Mesodermal cell (in vitro differentiated cells): ENCODE data around the gene SLCO2A1.

Experiments
- H3K27ac ChIP-seq: 2 replicates; pipeline ENCODE4 v1.7.0; 2013; ENCODE audit warnings: mild to moderate bottlenecking, low read depth, low read length, moderate library complexity; ENCODE audit not compliant: severe bottlenecking
- H3K36me3 ChIP-seq: 2 replicates; pipeline ENCODE4 v1.7.1; 2013; ENCODE audit warnings: mild to moderate bottlenecking, low read length, moderate library complexity; ENCODE audit not compliant: control insufficient read depth, insufficient read depth
- H3K4me1 ChIP-seq: one replicate; pipeline ENCODE4 v1.7.1; 2013; ENCODE audit warnings: mild to moderate bottlenecking, low read length; ENCODE audit not compliant: insufficient read depth, control insufficient read depth, poor library complexity, severe bottlenecking
- H3K4me3 ChIP-seq: 2 replicates; pipeline ENCODE4 v1.7.0; 2013; ENCODE audit warnings: low read length, control low read depth, mild to moderate bottlenecking; ENCODE audit not compliant: insufficient read depth, poor library complexity, severe bottlenecking; ENCODE audit errors: extremely low read depth
- H3K9me3 ChIP-seq: 2 replicates; pipeline ENCODE4 v1.7.1; 2013; ENCODE audit warnings: mild to moderate bottlenecking, low read length, moderate library complexity; ENCODE audit not compliant: control insufficient read depth
- WGBS, 2 experiments: methylation state at CpG; one replicate each; pipeline ENCODE4 v1.1.5; 2013; ENCODE audit warnings: missing lambda C conversion rate in 2 of 2; ENCODE audit not compliant: insufficient coverage in 2 of 2; 5-methylcytosine and 5-hydroxymethylcytosine counted together

Gene SLCO2A1

GRCh38 chr3:133949438-133949837, 80.3 kb downstream of the SLCO2A1 start:
- H3K9me3 ChIP-seq = no peaks in the 10 kb centered on the region
- no peak overlapping the region for H3K27ac ChIP-seq
- 59% methylated on average over 2 of the region's 2 CpGs; no CpG with 5 or more reads in 1 of the 2 experiments for WGBS, 2 experiments

DNA sequence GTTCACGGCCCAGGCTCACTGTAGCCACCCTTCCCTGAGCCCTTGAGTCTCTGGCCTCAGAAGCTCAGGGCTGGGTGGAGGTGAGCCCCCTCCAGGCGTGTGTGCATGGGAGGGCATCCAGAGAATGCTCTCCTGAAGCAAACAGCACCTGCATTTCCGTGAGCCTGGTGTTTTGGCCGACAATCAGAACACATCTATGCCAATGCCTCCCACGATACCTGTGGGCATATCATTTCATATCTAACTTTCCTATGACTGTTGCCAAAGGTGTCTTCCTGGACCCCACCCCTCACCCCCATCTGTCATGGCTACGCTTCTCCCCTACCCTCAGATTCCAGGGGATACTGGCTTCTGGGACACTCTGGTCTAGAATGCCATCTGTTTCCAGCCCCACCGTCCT, 80.7 kb downstream of the SLCO2A1 start:
- Histone ChIP-seq H3K4me3 (no peak overlapping the region), H3K36me3 (no peaks in the 10 kb centered on the region), H3K27ac (no peak overlapping the region), H3K9me3 (no peaks in the 10 kb centered on the region), H3K4me1 (peaks cover 11% of the 10 kb centered on the region)
- WGBS, 2 experiments = 83 to 85% methylated on average over 7 of the region's 7 CpGs

More at GRCh38 chr3:133949438-133949837, 80.3 kb downstream of the SLCO2A1 start:
- peaks cover 6% of the 10 kb centered on the region for H3K4me1 ChIP-seq
- no peak overlapping the region for H3K4me3 ChIP-seq
- H3K36me3 ChIP-seq = no peaks in the 10 kb centered on the region

DNA sequence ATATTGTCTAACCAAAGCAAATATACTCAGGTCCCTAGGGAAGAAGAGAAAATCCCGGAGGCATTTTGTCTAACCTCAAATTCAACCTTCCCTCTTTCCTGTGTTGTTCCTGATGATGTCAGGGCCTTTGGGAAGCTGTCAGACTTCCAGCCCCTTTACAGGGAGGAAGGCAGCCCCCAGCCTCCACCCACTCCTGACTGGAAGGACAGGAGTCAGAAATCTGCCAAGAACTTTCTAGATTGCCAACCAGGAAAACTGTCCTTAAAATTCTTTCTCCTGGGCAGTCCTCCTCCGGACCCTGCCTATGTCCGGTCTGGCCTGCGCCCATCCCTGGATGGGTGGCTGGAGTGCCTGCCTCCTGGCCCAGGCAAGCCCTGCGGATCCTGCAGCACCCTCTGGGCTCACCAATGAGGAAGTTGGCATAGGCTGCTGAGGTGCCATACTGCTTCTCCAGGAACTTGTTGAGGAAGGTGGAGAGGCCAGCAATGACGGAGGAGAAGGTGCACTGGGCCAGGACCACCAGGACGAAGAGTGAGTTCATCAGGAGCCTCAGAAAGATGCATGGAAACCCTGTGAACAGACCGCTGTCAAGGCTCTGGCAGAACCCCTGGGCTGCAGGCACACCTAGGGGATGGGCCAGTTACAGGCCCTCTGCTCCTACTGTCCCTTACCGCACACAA, 81.5 kb downstream of the SLCO2A1 start:
- H3K9me3 ChIP-seq = no peaks in the 10 kb centered on the region
- WGBS, 2 experiments = 92 to 96% methylated on average over 7 to 8 of the region's 9 CpGs
- H3K4me3 ChIP-seq = no peak overlapping the region
- peaks cover 18% of the 10 kb centered on the region for H3K4me1 ChIP-seq
- H3K36me3 ChIP-seq = no peaks in the 10 kb centered on the region
- H3K27ac ChIP-seq = no peak overlapping the region

GRCh38 chr3:133945381-133946095, 84.2 kb downstream of the SLCO2A1 start:
- Histone ChIP-seq H3K9me3 (no peaks in the 10 kb centered on the region), H3K36me3 (no peaks in the 10 kb centered on the region), H3K4me3 (no peak overlapping the region), H3K4me1 (peaks cover 29% of the 10 kb centered on the region), H3K27ac (no peak overlapping the region)
- WGBS, 2 experiments = 87 to 95% methylated on average over 6 to 8 of the region's 12 CpGs

DNA sequence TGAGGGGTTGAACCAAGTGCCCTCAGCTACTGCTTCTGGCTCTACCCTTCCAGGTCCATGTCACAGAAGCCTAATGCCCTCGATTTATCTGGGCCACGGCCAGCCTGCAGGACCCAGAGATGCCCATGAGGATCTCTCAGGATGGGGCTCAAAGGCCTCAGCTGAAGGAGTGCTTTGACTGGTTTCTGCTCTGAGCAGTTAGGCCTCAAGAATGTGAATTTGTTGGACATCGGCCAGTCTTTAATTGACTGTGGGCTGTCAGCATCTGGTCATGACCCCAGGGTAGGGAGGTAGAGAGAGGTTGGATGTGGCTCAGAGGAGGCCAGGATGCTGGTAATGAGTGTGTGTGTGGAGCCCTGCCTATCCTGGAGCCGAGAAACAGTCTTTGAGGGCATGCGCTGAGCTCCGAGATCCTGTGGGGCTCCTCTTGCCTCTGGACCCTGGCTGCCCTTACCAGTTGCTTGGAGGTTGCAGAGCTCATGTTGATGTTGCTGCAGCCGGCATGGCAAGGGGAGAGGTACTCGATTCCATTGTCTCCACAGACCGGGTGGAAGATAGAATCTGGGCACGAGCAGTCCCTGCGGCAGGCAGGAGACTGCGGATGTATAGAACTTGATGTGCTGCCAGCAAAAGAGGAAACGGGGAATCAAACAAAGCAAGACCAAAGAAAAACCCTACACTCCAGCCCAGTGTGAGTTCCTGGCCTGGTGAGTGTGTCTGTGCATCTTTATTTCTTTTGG, 84.9 kb downstream of the SLCO2A1 start:
- WGBS, 2 experiments = 93 to 96% methylated on average over 10 to 13 of the region's 13 CpGs
- H3K27ac ChIP-seq = no peak overlapping the region
- H3K4me3 ChIP-seq = no peak overlapping the region
- no peaks in the 10 kb centered on the region for H3K9me3 ChIP-seq
- H3K4me1 ChIP-seq = peaks cover 29% of the 10 kb centered on the region
- no peaks in the 10 kb centered on the region for H3K36me3 ChIP-seq

- Histone ChIP-seq H3K9me3 (no peaks in the 10 kb centered on the region), H3K36me3 (no peaks in the 10 kb centered on the region), H3K27ac (no peak overlapping the region), H3K4me1 (peaks cover 29% of the 10 kb centered on the region), H3K4me3 (no peak overlapping the region)
- WGBS, 2 experiments = 100% methylated on average over 1 of the region's 2 CpGs; no CpG with 5 or more reads in 1 of the 2 experiments
These were observed 85.5 kb downstream of the SLCO2A1 start for GRCh38 chr3:133944181-133944580.

DNA sequence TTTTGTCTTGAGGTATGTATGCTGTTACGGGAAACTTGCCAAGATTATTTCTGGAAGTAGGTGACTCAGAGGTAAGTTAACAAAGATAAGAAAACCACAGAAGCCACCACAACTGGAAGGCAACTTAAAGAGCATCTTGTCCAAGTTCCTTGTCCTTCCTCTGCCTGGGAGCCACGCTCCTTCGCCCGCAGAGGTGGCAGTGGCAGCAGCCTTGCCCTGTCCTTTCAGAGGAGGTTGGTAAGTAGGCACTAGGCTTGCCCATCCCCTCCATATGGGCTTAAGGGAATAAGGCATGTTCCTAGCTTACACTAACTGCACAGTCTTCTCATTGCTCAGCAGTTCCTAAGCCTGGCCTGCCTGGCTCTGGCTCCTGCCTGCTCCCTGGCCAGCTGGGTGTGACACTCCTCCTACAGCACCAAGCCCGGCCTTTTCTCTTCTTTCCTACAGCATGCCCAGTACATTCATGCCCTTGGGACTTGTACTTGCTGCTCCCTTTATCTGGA, 86.0 kb downstream of the SLCO2A1 start:
- Histone ChIP-seq H3K27ac (peak overlapping the region; percentile 13), H3K4me3 (no peak overlapping the region), H3K9me3 (no peaks in the 10 kb centered on the region), H3K36me3 (no peaks in the 10 kb centered on the region), H3K4me1 (peaks cover 29% of the 10 kb centered on the region)
- WGBS, 2 experiments = 71 to 90% methylated on average over 3 to 4 of the region's 5 CpGs

DNA sequence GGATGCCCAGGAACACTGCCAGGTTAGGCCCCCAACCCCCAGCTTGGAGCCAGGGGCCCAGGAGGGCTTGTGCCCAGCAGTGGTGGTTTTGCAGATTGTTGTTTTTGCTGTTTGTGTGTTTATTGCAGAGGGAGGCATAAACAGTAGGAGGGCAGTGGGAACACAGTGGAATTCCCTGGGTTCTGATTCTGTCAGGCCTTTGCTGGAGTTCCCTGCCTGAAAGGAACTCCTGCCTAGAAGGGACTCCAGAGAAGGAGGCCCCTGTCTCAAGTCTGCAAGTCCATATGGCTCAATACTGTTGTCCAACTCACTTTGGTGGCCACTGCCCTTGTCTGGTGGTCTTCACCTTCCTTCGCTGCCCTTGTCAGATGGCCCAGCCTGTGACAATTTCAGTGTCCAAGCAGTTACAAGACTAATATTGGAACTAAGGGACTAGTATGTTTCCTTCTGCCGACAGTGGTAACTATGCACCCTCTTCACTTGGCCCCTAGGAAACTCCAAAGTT, 86.6 kb downstream of the SLCO2A1 start:
- Histone ChIP-seq H3K9me3 (no peaks in the 10 kb centered on the region), H3K27ac (no peak overlapping the region), H3K4me3 (no peak overlapping the region), H3K36me3 (no peaks in the 10 kb centered on the region), H3K4me1 (peaks cover 29% of the 10 kb centered on the region)
- WGBS, 2 experiments = 100% methylated on average over 1 of the region's 2 CpGs; no CpG with 5 or more reads in 1 of the 2 experiments

DNA sequence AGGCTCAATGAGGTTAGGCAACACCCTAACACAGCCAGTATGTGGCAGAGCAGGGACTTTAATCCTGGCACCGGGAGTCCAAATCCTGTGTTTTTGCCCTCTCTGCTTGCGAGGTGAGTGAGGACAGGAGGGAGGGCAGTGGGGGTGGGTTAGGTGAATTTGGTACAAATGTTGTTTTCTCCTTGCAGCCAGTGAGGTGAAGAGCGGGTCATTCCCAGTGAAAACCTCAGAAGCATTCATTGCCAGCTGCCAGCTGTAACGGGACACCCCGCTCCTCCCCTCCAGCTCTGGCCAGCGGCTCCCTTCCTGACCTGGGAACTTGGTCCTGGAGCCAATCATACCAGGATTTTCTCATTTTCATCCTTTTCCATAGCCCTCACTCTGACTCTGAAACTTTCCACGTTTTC, 88.3 kb downstream of the SLCO2A1 start:
- Histone ChIP-seq H3K9me3 (no peaks in the 10 kb centered on the region), H3K4me1 (peaks cover 29% of the 10 kb centered on the region), H3K27ac (no peak overlapping the region), H3K36me3 (no peaks in the 10 kb centered on the region), H3K4me3 (no peak overlapping the region)
- 61 to 64% methylated on average over 6 to 7 of the region's 7 CpGs for WGBS, 2 experiments

- Histone ChIP-seq H3K36me3 (no peaks in the 10 kb centered on the region), H3K27ac (no peak overlapping the region), H3K4me3 (no peak overlapping the region), H3K9me3 (no peaks in the 10 kb centered on the region), H3K4me1 (peaks cover 29% of the 10 kb centered on the region)
- WGBS, 2 experiments = 94 to 97% methylated on average over 8 to 9 of the region's 10 CpGs
These were observed 89.2 kb downstream of the SLCO2A1 start for GRCh38 chr3:133940536-133940935.
